ENCODE data around the gene CPAMD8.

CPAMD8 gene

DNA sequence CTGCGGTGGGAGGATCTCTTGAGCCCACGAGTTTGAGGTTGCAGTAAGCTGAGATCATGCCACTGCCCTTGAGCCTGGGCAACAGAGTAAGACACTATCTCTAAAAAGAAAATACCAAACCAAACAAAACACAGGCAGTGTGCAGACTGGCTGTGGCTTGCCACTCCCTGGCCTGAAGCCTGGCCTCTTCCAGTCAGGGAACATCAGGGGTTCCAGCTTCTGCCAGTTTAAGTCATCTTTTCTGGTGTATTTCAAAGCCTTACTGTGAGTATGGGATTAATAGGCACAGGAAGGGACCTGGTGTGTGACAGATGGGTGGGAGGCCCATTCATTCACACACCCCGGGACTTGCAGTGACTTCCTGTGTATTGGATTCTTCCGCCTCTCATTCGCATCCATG lies 164.8 kb downstream of the CPAMD8 start:
- DNase-seq (ENCODE audit: low read depth) = no peak
- no peak overlapping the region for H3K4me3 ChIP-seq (ENCODE audit: low read depth, low read length)
- TF ChIP-seq, protein P1, sequence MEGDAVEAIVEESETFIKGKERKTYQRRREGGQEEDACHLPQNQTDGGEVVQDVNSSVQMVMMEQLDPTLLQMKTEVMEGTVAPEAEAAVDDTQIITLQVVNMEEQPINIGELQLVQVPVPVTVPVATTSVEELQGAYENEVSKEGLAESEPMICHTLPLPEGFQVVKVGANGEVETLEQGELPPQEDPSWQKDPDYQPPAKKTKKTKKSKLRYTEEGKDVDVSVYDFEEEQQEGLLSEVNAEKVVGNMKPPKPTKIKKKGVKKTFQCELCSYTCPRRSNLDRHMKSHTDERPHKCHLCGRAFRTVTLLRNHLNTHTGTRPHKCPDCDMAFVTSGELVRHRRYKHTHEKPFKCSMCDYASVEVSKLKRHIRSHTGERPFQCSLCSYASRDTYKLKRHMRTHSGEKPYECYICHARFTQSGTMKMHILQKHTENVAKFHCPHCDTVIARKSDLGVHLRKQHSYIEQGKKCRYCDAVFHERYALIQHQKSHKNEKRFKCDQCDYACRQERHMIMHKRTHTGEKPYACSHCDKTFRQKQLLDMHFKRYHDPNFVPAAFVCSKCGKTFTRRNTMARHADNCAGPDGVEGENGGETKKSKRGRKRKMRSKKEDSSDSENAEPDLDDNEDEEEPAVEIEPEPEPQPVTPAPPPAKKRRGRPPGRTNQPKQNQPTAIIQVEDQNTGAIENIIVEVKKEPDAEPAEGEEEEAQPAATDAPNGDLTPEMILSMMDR (IDR thresholded peaks at IDR 0.05; ENCODE audit: insufficient read depth, low read depth, low read length, missing control alignments) = no peak

DNA sequence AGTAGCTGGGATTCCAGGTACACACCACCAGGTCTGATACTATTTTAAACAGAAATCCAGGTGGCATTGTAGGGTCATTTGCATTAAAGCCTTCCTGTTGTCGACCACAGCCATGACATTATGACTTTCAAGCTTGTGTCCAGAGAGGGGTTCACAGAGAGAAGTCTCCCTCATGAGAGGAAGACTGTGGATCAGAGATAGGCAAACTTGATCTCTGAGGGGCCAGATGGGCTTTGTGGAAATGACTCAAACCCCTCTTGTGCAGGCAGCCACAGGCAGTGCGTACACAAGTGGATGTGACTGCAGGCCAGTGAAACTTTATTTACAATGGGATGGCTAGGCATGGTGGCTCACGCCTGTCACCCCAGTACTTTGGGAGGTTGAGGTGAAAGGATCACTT lies 165.6 kb downstream of the CPAMD8 start:
- peak; percentile 52 for DNase-seq (ENCODE audit: low read depth)
- H3K4me3 ChIP-seq (ENCODE audit: low read depth, low read length) = no peak overlapping the region
- TF ChIP-seq, protein P1 (IDR thresholded peaks at IDR 0.05; ENCODE audit: insufficient read depth, low read depth, low read length, missing control alignments) = no peak

DNA sequence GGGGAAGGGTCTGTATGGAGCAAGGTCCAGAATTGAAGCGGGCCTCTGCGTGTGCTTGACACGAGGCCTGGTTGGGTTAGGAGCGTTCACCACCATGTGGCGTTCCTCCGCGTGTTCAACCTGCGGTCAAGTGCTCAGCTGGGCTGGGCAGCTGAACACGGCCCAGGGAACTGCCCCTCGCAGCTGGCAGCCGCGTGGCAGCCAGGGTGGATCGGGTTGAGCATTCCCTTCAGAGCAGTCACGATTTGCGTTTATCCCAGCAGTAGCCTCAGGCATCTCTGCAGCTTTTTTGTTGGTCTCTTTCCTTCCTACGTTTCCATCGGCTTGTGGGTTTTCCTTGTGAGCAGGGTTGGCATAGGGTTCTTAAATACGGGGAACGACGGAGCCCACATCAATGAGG lies 166.5 kb downstream of the CPAMD8 start:
- TF ChIP-seq, protein P1 (IDR thresholded peaks at IDR 0.05; ENCODE audit: insufficient read depth, low read depth, low read length, missing control alignments) = no peak
- H3K4me3 ChIP-seq (ENCODE audit: low read depth, low read length) = no peak overlapping the region
- no peak for DNase-seq (ENCODE audit: low read depth)

DNA sequence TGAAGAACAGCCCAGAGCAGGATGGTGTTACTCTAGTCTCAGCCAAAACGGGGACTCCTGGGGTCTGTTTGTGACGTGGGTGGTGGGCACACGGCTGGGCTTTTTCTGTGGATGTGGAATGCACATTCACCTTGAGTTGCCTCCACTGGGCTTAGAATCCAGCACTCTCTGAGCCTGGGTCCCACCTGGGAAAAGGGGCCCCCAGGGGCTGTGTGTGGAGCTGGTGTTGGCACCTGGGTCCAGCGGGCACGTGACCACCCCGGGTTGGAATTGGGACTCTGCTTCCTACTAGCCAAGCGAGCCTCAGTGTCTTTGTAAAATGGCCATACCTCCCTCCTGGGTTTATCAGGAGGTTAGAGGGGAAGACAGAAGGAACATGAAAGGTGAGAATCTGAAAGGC lies 167.0 kb downstream of the CPAMD8 start:
- DNase-seq (ENCODE audit: low read depth) = no peak
- TF ChIP-seq, protein P1 (IDR thresholded peaks at IDR 0.05; ENCODE audit: insufficient read depth, low read depth, low read length, missing control alignments) = no peak
- H3K4me3 ChIP-seq (ENCODE audit: low read depth, low read length) = no peak overlapping the region

DNA sequence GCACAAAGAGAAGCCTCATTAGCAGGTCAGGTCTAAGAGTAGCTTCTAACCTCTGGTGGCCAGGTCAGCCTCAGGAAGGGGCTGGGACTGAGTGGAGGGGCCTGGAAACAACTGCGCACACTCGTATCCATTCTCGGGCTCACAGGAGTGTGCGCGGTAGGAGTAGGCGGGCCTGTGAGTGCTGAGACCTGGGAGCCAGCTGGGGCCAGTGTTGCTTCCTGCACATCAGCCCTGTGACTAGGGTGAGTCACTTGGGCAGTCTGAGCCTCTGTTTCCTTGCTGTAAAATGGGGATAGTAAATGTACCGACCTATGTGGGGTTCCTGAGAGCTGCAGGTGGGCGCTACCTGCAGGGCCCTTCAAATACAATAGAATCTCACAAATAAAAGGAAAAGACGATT lies 170.5 kb downstream of the CPAMD8 start:
- no peak for DNase-seq (ENCODE audit: low read depth)
- TF ChIP-seq, protein P1 (IDR thresholded peaks at IDR 0.05; ENCODE audit: insufficient read depth, low read depth, low read length, missing control alignments) = no peak

DNA sequence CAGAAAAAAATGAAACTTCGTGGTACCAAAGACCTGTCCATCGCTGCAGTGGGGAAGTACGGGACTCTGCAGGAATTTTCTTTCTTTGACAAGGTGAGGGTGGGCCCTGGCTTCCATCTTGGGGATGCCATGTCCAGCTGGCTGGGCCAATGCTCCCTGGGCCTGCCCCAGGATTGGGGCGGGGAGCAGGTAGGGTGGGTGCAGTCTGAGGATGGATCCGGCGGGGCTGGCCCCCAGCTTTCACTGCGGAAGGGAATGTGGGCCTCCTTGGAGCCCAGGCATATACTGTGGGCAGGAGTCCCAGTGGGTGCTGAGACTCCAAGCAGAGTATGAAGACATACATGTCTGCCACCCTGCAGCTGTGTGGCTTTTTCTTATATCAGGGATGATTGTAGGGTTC lies 173.5 kb downstream of the CPAMD8 start:
- H3K4me3 ChIP-seq (ENCODE audit: low read depth, low read length) = no peak overlapping the region
- TF ChIP-seq, protein P1 (IDR thresholded peaks at IDR 0.05; ENCODE audit: insufficient read depth, low read depth, low read length, missing control alignments) = no peak
- DNase-seq (ENCODE audit: low read depth) = no peak

More for the DNA sequence above, 170.5 kb downstream of the CPAMD8 start:
- no peak overlapping the region for H3K4me3 ChIP-seq (ENCODE audit: low read depth, low read length)

DNA sequence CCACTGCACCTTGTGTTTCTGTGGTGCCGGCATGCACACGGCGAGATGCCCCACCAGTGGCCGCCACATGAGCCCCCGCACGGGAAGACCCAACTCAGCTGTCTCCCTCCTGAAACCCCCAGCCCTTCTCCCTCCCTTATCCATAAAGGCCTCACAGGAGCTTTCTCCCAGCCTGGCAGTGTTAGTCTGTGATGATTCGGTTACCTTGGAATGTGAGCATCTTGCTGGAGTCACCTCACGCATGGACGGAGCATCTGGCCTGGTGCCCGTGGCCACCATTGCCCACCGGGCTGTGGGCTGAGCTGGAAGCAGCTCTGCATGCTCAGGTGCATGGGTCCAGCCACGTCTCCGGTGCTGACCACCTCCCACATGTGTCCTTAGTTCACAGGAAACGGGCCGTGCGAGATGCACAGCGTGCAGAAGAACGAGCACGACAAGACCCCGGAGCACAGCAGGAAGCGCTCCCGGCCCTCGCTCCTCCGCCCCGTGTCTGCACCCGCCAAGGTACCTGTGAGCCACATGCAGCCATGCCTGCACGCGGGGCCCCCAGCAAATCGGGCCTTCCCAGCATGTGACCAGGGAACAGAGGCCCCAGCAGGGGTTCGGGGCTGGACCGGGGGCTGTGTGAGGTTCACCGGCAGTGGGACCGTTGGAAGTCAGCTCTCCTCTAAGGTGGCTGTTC lies 175.4 kb downstream of the CPAMD8 start:
- TF ChIP-seq, protein P1 (IDR thresholded peaks at IDR 0.05; ENCODE audit: insufficient read depth, low read depth, low read length, missing control alignments) = no peak
- no peak overlapping the region for H3K4me3 ChIP-seq (ENCODE audit: low read depth, low read length)
- DNase-seq (ENCODE audit: low read depth) = no peak

All from GM12865 (cell line).